ENCODE results near the gene SND1.

The SND1 gene

GRCh38 chr7:127730658-127731276 lies 78.8 kb downstream of the SND1 start:
- no peak for DNase-seq (ENCODE audit: low read depth in 2 of 2)

- no peak for DNase-seq (ENCODE audit: low read depth in 2 of 2)
Measured at GRCh38 chr7:127731431-127732080, 79.6 kb downstream of the SND1 start.

GRCh38 chr7:127732306-127732705 lies 80.3 kb downstream of the SND1 start:
- DNase-seq (ENCODE audit: low read depth in 2 of 2), result no peak

GRCh38 chr7:127733986-127734385 lies 82.0 kb downstream of the SND1 start:
- no peak for DNase-seq (ENCODE audit: low read depth in 2 of 2)

- no peak for DNase-seq (ENCODE audit: low read depth in 2 of 2)
Measured at GRCh38 chr7:127736511-127736910, 84.5 kb downstream of the SND1 start.

GRCh38 chr7:127738859-127739258 lies 86.9 kb downstream of the SND1 start:
- DNase-seq (ENCODE audit: low read depth in 2 of 2), result no peak

GRCh38 chr7:127741764-127742375 lies 89.9 kb downstream of the SND1 start:
- DNase-seq (ENCODE audit: low read depth in 2 of 2), result no peak

- DNase-seq (ENCODE audit: low read depth in 2 of 2), result no peak
Measured at GRCh38 chr7:127745445-127745844, 93.5 kb downstream of the SND1 start.

GRCh38 chr7:127751062-127751461 lies 99.1 kb downstream of the SND1 start:
- no peak for DNase-seq (ENCODE audit: low read depth in 2 of 2)

- no peak for DNase-seq (ENCODE audit: low read depth in 2 of 2)
Measured at GRCh38 chr7:127751490-127752448, 99.8 kb downstream of the SND1 start.

GRCh38 chr7:127752829-127753228 lies 100.8 kb downstream of the SND1 start:
- DNase-seq (ENCODE audit: low read depth in 2 of 2), result no peak

- no peak for DNase-seq (ENCODE audit: low read depth in 2 of 2)
Measured at GRCh38 chr7:127754457-127754856, 102.5 kb downstream of the SND1 start.

GRCh38 chr7:127755521-127755920 lies 103.5 kb downstream of the SND1 start:
- no peak for DNase-seq (ENCODE audit: low read depth in 2 of 2)

- no peak for DNase-seq (ENCODE audit: low read depth in 2 of 2)
Measured at GRCh38 chr7:127755965-127756364, 104.0 kb downstream of the SND1 start.

- no peak for DNase-seq (ENCODE audit: low read depth in 2 of 2)
Measured at GRCh38 chr7:127758105-127758504, 106.1 kb downstream of the SND1 start.

- DNase-seq (ENCODE audit: low read depth in 2 of 2), result no peak
Measured at GRCh38 chr7:127758845-127759244, 106.9 kb downstream of the SND1 start.

GRCh38 chr7:127759945-127760421 lies 108.0 kb downstream of the SND1 start:
- no peak for DNase-seq (ENCODE audit: low read depth in 2 of 2)

GRCh38 chr7:127760436-127761031 lies 108.5 kb downstream of the SND1 start:
- no peak for DNase-seq (ENCODE audit: low read depth in 2 of 2)

GRCh38 chr7:127761196-127761595 lies 109.2 kb downstream of the SND1 start:
- no peak for DNase-seq (ENCODE audit: low read depth in 2 of 2)

GRCh38 chr7:127764681-127765080 lies 112.7 kb downstream of the SND1 start:
- no peak for DNase-seq (ENCODE audit: low read depth in 2 of 2)

- DNase-seq (ENCODE audit: low read depth in 2 of 2), result no peak
Measured at GRCh38 chr7:127765150-127765549, 113.2 kb downstream of the SND1 start.

Measured in stimulated activated CD4-positive, alpha-beta T cell treated with anti-CD3 and anti-CD28 coated beads, Interleukin-4, amount 100 ng/mL, for 48 hours (primary cell).